MG63 (cell line): ENCODE results near the gene COL5A3. TPM values are rescaled to one million over a fixed set of nuclear protein-coding genes. Genes with fewer than 3 reads are reported as not detected.
"Not testable (repeated sequence)": the region's sequence is repeated elsewhere in the genome, so short reads cannot be mapped to it uniquely, and the experiment has no call there.

Experiments used
- DNase-seq: peaks from one replicate; pipeline ENCODE4 v3.0.0-alpha.2; 2020
- H3K27me3 ChIP-seq: fragments of 250-450 bp; sonication (Bioruptor Pico); 2 replicates; pipeline ENCODE4 v1.5.1; 2020; ENCODE audit warnings: mild to moderate bottlenecking, moderate library complexity
- H3K36me3 ChIP-seq: fragments of 250-450 bp; sonication (Bioruptor Pico); 2 replicates; pipeline ENCODE4 v1.5.1; 2020; ENCODE audit warnings: mild to moderate bottlenecking, moderate library complexity
- H3K4me3 ChIP-seq: fragments of 250-450 bp; sonication (Bioruptor Pico); 2 replicates; pipeline ENCODE4 v1.5.1; 2020; ENCODE audit warnings: mild to moderate bottlenecking, moderate library complexity
- H3K9me3 ChIP-seq: fragments of 250-450 bp; sonication (Bioruptor Pico); 2 replicates; pipeline ENCODE4 v1.5.1; 2020; ENCODE audit warnings: mild to moderate bottlenecking, moderate library complexity
- total RNA-seq: library from RNA; depleted of rRNA; stranded (reverse); fragments of >200 nt; shearing (Covaris generic); gene quantifications from 2 replicates; pipeline ENCODE4 v1.2.3, GENCODE V29; 2014; ENCODE audit warnings: low replicate concordance

The COL5A3 gene
- total RNA-seq, 1 experiment from 2014 or later, result 3.1 TPM

DNA sequence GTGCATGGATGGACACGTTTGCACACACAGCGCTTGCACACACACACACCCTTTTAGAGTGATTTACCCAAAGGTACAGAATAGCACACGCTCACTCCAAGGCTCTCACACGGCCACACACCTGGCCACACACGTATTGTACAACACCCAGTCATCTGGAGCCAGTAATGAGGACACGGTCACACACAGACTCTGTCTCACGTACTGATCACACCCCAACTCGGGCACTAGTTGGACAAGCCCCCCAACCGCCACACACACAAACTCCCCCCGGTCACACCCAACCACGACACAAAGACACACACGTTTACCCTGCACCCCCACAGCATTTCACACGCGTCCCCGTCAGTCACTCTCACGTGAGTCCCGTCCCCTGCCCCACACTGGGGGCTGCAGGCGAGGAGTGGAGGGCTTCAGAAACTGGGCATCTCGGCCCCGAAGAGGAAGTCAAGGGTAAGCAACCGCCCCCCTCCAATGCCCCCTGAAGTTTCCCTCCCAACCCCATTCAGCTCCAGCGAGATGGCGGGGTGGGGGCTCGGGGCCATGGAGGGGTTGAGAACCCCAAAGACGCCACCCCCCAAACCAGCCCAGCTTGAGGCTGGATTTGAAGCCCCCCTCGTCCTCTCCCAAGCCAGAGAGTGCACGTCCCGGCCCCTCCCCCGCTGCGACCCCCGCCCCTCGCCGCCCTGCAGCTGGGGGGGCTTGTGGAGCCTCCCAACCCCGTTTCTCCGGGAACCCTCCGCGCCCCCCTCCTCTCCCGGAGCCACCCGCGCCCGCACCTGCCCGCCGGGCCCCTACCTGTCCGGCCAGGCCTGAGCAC is 74.6 kb downstream of the COL5A3 start:
- no peaks in the 10 kb centered on the region for H3K36me3 ChIP-seq
- H3K9me3 ChIP-seq, result no peaks in the 10 kb centered on the region
- DNase-seq, result no peak
- peak overlapping the region; percentile 16 for H3K4me3 ChIP-seq
- H3K27me3 ChIP-seq, result peaks cover 23% of the 10 kb centered on the region

DNA sequence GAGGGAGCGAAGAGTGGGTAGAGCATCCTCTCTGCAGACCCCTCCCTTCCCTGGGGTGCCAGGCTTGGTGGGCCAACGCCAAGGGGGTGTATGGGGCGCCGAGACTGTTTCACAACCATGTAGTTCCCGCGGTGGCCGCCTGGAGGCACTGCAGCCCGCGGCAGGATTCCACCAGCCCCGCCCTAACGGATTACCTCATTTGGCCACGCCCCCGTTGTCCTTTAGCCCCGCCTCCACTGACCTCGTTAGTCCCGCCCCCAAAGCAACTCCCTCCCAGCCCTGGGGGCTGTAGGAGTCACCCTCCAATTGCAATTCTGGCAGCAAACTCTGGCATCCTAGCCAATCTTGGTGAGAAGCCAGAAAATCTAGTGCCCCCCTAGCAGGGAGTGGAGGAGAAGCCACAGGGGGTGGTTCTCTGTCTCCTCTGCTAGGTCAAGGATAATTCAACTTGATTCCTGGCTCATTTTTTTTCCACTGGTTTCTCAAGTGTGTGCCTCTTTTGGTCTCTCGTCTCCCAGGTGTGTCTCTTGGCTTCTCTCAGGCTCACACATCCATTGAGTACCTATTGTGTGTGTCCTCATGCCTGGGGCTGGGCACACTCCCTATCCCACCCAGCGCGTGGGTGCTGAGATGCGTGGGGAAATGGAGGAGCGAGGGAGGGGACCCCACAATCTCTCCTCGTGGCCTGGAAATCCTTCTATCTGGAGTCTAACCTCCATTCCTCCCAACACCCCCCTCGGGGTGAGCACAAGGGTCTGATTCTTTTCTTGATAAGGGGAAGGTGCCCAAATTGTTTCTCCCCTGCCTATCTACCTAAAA is 76.0 kb downstream of the COL5A3 start:
- peak; percentile 80 for DNase-seq
- Histone ChIP-seq H3K9me3 (no peaks in the 10 kb centered on the region), H3K4me3 (no peak overlapping the region), H3K27me3 (peaks cover 23% of the 10 kb centered on the region), H3K36me3 (no peaks in the 10 kb centered on the region)

DNA sequence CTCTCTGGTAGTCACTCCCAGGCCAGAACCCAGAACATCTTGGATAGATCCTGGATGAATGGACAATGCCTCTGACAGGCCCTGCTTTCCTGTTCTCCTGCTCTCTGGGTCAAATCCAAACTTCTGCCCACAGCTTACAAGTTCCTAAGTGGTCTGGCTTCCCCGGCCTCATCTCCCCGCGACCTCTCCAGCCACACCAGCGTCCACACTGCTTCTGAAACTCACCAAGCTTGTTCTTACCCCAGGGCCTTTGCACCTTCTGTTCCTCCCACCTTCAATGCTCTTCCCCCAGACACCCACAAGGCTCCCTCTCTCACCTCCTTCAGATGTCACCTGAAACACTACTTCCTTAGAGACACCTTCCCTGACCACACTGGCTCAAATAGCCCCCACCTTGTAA is 77.5 kb downstream of the COL5A3 start:
- Histone ChIP-seq H3K4me3 (no peak overlapping the region), H3K27me3 (peaks cover 23% of the 10 kb centered on the region), H3K36me3 (no peaks in the 10 kb centered on the region), H3K9me3 (no peaks in the 10 kb centered on the region)
- no peak for DNase-seq

DNA sequence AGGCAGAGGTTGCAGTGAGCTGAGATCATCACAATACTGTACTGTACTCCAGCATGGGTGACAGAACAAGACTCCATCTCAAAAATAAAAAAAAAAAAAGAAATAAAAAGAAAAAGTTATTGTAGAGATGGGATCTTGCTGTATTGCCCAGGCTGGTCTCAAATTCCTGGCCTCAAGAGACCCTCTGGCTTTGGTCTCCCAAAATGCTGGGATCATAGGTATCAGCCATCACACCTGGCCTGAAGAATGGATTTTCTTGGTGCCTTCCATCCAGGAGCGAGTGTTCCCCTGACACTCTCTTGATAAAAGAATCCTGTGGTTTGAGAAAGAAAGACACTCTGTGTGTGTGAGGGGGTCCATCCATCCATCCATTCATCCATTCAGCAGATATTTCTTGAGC is 78.7 kb downstream of the COL5A3 start:
- no peak for DNase-seq
- no peaks in the 10 kb centered on the region for H3K9me3 ChIP-seq
- no peak overlapping the region for H3K4me3 ChIP-seq
- peaks cover 23% of the 10 kb centered on the region for H3K27me3 ChIP-seq
- no peaks in the 10 kb centered on the region for H3K36me3 ChIP-seq

DNA sequence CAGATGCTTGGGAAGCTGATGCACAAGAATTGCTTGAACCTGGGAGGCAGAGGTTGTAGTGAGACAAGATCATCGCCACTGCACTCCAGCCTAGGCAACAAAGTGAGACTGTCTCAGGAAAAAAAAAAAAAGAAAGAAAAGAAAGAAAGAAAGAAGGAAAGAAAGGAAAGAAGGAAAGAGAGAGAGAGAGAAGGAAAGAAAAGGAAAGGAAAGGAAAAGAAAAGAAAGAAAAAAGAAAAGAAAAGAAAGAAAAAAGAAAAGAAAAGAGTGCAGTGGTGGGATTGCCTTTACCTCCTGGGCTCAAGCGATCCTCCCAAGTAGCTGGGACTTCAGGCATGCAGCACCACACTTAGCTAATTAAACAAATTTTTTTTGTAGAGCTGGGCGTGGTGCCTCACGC is 86.9 kb downstream of the COL5A3 start:
- H3K4me3 ChIP-seq, result no peak overlapping the region

DNA sequence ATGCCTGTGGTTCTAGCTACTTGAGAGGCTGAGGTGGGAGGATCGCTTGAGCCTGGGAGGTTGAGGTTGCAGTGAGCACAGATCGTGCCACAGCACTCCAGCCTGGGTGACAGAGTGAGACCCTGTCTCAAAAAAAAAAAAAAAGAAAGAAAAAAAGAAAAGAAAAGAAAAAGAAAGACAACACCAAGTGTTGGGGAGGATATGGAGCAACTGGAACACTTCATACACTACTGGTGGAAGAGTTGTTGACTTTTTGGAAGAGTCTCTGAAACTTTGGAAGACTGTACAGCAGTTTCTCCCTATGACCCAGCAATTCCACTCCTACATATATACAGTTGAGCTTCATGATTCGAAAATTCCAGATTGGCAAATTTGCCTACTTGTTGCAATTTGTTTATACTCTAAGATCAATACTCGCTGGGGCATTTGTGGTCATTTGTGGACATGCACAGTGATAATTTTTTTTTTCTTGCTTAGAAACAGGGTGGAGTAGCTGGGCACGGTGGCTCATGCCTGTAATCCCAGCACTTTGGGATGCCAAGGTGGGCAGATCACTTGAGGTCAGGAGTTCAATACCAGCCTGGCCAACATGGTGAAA is 87.4 kb downstream of the COL5A3 start:
- DNase-seq, H3K4me3 ChIP-seq, H3K9me3 ChIP-seq, H3K27me3 ChIP-seq, H3K36me3 ChIP-seq: not testable (repeated sequence)

More for the DNA sequence above, 86.9 kb downstream of the COL5A3 start:
- peaks cover 3% of the 10 kb centered on the region; the same call in 1 of the 2 replicates for H3K27me3 ChIP-seq
- no peaks in the 10 kb centered on the region for H3K36me3 ChIP-seq
- peaks cover 8% of the 10 kb centered on the region; the same call in 1 of the 2 replicates for H3K9me3 ChIP-seq
- no peak for DNase-seq

DNA sequence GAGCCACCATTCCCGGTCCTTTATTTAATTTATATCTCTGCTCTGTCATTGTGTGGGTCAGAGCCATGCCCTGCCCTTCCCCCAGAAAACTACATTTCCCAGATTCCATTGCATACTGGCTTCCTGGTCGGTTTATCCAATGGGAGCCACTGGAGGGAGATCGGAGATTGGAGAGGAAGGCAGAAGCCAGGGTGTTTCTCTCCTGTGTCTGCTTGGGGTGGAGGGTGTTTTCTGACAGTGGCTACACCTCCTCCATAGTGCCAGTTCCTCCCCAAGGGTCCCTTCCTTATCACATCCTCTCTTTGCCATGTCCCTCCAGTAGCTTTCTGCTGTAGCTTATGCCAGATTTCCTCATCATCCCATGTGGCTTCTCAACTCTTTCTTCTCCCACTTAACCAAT is 93.0 kb downstream of the COL5A3 start:
- peaks cover 18% of the 10 kb centered on the region for H3K27me3 ChIP-seq
- DNase-seq, result peak; percentile 67
- no peak overlapping the region for H3K4me3 ChIP-seq
- 0 out of 2 replicates have a peak, but pooled peaks cover 3% of the 10 kb centered on the region for H3K9me3 ChIP-seq
- H3K36me3 ChIP-seq, result no peaks in the 10 kb centered on the region

DNA sequence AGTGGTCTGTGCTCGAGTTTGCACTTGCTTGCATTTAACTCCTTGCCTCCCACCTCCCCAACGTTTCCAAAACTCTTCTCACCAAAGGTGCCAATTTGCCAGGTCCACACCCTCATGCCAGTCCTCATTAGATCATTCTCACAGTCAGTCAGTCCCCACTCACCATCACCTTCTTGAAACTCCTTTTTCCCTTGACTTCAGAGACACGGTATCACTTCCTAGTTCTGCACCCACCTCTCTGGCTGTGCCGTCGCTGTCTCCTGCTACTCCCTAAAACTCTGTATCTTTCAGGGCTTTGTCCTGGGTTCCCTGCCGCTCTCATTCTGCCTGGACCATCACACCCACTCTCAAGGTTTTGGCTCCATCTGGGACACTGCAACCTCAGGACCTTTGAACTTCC is 93.6 kb downstream of the COL5A3 start:
- H3K27me3 ChIP-seq, result peaks cover 24% of the 10 kb centered on the region
- H3K9me3 ChIP-seq, result no peaks in the 10 kb centered on the region
- H3K36me3 ChIP-seq, result no peaks in the 10 kb centered on the region
- DNase-seq, result no peak
- no peak overlapping the region for H3K4me3 ChIP-seq

DNA sequence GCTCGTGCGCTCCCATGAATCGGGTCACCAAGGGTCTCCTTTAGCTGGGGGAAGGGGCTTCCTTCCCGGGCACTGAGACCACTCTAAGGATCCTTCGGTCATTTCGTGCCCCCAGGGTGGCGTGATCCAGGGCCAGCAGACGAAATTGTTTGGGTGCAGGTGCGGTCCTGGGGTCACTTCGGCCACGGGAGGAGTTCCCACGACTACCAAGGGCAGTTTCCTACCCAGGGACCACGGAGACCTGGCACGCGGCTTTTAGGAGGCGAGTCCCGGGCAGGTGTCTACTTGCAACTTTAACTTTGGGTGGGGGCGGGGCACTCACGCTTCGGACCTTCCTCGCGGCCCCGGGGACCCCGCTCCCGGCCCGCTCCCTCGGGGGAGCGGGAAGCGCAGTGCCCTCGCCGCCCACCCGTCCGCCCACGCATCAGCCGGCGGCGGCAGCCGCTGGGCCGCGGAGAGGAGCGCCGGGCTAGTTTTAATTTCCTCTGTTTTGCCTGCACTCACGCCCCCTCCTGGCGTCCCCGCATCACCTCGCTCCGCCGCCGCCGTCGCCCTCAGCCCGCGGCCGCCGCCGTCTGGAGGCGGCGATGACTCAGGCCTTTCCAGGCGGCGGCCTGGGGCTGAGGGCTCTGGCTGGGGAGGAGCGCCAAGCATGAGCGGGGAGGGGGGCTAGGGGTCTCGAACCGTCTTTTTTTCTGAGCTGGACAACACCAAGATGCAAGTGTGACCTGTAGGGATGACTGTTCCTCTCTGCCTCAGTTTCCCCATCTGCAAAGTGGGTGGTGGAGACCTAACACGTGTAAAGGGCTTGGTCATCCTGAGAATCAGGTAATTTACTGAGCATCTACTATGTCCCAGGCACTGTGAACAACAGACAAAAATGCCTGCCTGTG is 95.7 kb downstream of the COL5A3 start:
- no peaks in the 10 kb centered on the region for H3K36me3 ChIP-seq
- peak overlapping the region; percentile 36 for H3K4me3 ChIP-seq
- H3K27me3 ChIP-seq, result peaks cover 31% of the 10 kb centered on the region
- peak; percentile 92 for DNase-seq
- no peaks in the 10 kb centered on the region for H3K9me3 ChIP-seq

DNA sequence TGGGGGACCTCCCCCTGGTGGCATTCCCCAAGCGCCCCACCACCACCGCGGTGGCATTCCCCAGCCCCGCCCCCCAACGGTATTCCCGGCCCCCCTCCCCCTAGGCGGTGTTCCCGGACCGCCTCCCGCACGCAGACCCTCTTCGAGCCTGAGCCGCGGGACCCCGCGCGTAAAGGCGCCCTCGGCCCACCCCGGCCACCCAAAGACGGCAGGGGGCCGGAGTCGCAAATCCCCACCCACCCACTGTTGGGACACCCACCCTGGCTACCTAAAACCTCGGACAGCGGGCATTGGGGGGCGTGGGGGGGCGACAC is 96.3 kb downstream of the COL5A3 start:
- H3K9me3 ChIP-seq, result no peaks in the 10 kb centered on the region

DNA sequence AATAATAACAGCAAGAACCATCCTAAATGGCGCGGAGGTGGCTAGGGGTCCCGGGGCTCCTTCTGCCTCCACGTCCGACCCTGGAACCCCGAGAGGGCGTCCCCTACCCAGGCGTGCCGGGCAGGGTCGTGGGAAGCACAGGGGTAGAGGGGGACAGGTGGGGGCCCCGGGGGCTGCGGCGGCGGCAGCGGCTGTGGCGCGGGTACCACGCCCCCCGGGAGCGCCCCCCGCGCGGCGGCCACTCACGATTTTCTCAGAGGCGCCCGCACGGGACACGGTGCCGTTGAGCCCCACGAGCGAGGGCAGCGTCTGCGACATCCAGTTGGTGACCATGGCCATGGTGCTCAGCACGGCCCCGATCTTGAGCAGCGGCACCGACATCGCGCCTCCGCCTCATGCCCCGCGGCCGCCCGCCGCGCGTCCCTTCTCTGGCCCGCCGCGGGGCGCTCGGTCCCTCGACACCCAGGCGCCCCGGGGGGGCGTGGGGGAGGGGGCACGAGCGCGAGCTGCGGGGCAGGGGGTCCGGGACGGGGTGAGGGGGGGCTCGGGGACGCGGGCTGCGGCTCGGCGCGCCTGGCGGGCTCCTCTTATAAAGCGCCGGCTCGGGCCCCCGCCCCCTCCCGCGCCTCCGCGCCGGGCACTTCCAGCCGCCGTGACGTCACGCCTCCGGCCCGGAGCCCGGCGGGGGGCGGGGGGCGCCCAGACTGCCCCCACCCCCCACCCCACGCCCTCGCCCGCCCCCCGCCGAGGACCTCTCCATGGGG is 96.9 kb downstream of the COL5A3 start:
- peaks cover 31% of the 10 kb centered on the region for H3K27me3 ChIP-seq
- DNase-seq, result peak; percentile 37
- no peak overlapping the region for H3K4me3 ChIP-seq
- H3K36me3 ChIP-seq, result no peaks in the 10 kb centered on the region
- H3K9me3 ChIP-seq, result no peaks in the 10 kb centered on the region

More for the DNA sequence above, 96.3 kb downstream of the COL5A3 start:
- Histone ChIP-seq H3K27me3 (peaks cover 31% of the 10 kb centered on the region), H3K36me3 (no peaks in the 10 kb centered on the region), H3K4me3 (peak overlapping the region; percentile 36)
- DNase-seq, result no peak

DNA sequence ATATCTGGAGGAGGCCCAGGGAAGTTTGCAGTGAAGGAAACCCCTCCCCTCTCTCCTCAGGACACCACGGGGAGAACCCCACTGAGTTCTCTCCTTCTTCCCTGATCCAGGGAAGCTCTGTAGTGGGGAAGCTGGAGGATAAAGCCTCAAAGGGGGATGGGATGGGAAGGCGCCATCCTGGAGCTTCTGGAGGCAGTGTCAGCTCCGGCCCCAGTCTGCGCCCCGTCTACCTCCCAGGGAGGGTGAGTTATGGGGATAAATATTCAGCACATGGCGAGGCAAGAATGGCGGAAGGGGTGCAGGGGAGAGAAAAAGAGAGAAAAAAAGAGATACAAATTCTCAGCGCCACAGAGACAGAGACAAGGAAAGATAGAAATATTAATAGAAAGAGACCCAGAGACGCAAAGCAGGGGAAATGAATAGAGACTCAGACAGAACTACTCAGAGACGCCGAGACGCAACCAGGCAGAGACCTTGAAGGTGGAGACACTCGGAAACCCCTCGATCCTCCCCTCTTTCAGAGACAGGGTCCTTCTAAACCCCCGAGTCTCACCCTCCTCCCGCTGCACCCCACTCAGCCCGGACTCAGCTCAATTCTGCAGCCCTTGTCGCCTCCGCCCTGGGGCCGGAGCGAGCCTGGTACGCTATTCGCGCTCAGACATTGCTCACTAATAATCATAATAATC is 97.6 kb downstream of the COL5A3 start:
- H3K9me3 ChIP-seq, result no peaks in the 10 kb centered on the region
- H3K4me3 ChIP-seq, result no peak overlapping the region
- H3K27me3 ChIP-seq, result peaks cover 31% of the 10 kb centered on the region
- no peak for DNase-seq
- H3K36me3 ChIP-seq, result no peaks in the 10 kb centered on the region

DNA sequence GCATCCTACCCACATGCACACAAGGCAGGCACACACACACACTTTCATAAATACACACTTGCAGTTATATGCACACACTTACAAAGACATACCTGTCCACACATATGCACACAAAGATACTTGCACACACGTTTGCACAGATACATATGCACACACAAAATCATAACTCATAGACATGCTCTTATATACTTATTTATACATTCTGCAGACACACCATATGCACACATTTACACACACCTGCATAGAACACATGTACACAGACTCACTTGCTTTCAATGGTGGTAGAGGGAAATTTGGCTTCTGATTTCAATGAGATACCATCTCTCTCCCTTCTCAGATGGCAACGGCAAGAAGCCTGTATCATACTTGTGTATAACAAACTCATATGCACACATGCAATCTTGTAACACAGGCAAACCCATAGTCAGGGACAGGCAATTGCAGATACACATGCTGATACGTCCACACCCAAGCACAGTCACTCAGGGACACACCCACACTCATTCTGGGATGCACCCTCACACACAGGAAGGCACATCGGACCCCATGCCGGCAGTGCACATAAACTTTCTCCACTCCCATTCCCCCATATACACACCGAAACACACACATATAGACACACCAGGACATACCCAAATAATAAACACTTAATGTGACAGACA is 98.6 kb downstream of the COL5A3 start:
- Histone ChIP-seq H3K27me3 (peaks cover 31% of the 10 kb centered on the region), H3K4me3 (no peak overlapping the region)
- no peak for DNase-seq

DNA sequence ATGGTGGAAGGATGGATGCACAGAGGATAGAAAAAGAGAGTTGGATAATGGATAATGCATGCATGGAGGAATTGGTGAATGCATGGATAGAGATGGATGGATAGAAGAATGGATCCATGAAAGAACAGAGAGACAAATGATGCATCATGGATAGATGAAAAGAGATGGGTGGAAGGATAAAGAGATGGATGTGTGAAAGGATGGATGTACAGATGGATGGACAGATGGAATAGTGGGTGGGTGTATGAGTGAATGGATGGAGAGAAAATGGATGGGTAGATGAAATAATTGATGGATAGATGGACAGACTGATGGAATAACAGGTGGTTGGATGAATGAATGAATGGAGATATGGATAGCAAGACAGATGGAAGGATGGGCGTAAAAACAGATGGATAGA is 99.7 kb downstream of the COL5A3 start:
- Histone ChIP-seq H3K4me3 (no peak overlapping the region), H3K36me3 (no peaks in the 10 kb centered on the region), H3K27me3 (peaks cover 31% of the 10 kb centered on the region), H3K9me3 (no peaks in the 10 kb centered on the region)
- DNase-seq, result no peak

More for the DNA sequence above, 98.6 kb downstream of the COL5A3 start:
- H3K9me3 ChIP-seq, result no peaks in the 10 kb centered on the region
- no peaks in the 10 kb centered on the region for H3K36me3 ChIP-seq
